GM21619 (cell line): ENCODE measurements around the gene CD99L2.

Experiments
- ATAC-seq: cut with Tn5 transposase; IDR thresholded peaks from one replicate; pipeline ENCODE4 v1.9.1; 2021; ENCODE audit not compliant: unreplicated experiment

CD99L2 gene

DNA sequence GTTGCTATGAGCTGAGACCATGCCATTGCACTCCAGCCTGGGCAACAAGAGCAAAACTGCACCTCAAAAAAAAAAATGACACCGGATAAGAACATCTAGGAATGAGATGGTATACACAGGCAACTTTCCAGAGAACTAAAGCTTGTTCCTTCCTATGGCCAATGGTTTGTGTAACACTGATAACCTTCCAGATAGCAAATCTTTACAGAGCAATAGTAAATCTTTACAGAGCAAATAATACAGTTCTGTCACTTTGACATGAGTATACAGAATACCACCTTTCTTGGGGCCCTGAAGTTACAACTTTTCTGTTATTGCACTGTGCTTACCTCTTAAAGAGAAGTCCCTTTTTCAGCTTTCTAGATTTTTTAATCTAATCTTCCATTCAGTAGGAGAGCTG is 91.6 kb downstream of the CD99L2 start:
- no peak for ATAC-seq

DNA sequence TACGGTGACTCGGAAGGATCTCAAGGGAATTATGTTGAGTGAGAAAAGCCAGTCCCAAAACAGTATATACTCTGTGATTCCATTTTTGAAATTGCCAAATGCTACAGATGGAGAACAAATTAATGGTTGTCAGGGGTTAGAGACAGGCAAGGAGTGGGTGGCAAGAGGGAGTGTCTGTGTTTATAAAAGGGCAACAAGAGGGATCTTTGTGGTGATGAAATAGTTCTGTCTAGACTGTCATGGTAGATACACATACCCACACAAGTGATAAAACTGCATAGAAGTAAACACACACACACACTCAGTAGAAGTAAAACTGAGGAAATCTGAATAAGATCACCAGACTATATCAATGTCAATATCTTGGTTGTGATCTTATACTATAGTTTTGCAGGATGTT is 92.7 kb downstream of the CD99L2 start:
- ATAC-seq, result no peak

DNA sequence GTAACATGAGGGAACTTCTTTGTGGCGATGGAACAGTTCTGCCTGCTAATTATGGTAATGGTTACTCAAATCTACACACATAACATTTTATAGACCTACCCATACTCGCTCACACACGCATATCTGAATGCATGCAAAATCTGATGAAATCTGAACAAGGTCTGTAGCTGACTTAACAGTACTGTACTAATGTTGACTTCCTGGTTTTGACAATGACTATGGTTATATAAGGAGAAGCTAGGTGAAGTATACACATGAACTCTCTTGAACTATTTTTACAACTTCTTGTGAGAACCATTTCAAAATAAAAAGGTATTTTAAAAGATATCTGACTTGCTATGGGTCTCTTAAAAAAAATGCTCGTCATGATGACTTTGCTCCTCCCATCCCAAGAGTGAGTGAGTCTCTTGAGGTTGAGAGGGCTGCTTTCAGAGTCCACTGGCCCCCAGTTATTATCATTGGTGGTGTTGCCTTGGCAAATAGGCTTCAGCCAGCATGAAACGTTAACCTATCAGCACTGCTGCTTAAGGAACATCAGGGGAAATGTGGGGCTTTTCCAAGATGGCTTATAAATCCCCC is 105.4 kb downstream of the CD99L2 start:
- no peak for ATAC-seq

- no peak for ATAC-seq
Measured at GRCh38 chrX:150790021-150790420, 108.4 kb downstream of the CD99L2 start.

- no peak for ATAC-seq
Measured at GRCh38 chrX:150781677-150782076, 116.8 kb downstream of the CD99L2 start.

DNA sequence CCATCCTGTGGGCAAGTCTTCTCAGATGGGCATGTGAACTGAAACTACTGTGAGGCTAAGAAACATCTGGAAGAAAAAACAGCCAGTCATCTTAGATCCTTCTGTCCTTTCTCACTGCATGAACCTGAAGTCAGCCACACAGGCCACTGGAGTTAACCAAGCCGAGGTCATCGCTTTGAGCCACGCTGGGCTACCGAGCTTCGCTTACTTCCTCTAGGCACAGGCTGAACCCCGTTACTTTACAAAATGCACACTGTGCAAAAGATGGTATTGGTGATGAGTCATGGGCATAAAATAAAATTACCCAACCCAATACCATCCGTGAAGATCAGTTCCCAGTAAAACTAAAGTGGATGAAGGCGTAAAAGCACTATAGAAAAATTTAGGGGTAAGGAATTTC is 119.1 kb downstream of the CD99L2 start:
- ATAC-seq, result no peak

- no peak for ATAC-seq
Measured at GRCh38 chrX:150777328-150777992, 121.0 kb downstream of the CD99L2 start.

DNA sequence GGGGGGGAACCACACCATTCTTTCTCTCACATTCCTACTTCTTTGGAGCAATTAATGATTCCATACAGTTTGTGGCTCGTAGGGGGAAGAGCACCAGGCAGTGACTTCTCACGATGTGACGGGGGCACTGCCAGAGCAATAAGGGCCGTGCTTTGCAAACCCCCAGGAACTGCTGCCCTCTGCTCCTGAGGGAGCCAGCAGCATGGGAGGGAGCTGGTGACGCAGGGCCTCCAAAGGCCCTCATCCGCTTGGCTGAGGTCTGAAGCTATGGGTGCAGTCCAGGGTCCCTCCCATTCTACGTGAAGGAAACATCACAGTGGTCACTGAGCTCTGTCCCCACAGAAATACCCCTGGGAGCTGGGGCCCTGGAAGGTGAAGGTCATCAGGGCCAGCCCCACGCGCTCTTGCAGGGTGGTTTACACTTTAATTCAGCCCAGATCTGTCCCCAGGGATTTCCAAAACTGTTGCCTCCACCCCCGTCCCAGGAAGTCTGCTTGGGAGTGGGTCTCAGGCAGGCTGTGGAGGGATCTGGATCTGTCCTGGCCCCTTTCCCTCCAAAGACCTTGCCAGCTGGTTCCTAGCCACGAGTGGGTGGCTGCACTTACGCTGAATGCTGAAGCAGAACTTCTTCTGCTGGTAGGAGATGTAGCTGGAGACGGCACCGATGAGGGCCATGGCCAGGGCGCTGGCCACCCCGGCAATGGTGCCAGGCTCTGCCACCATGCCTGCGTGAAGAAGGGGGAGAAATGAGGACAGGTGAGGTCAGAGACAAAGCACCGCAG is 122.7 kb downstream of the CD99L2 start:
- ATAC-seq, result no peak

GRCh38 chrX:150774798-150775568 is 123.5 kb downstream of the CD99L2 start:
- no peak for ATAC-seq

DNA sequence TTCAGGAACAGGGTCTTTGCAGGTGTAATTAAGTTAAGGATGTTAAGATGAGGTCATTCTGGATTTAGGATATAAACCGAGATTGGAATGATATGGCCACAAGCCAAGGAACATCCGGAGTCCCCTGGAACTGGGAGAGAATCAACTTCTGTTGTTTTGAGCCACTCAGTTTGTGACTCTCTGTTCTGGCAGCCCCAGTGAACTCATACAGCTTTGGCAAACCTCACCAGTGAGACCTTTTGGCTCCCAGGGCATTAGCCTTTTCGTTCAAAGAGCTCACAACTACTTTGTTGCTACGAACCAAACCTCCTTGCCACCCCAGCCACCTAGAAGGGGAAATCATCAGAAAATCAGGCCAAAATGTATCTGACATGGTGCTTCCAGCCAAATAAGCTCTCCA is 124.8 kb downstream of the CD99L2 start:
- no peak for ATAC-seq

DNA sequence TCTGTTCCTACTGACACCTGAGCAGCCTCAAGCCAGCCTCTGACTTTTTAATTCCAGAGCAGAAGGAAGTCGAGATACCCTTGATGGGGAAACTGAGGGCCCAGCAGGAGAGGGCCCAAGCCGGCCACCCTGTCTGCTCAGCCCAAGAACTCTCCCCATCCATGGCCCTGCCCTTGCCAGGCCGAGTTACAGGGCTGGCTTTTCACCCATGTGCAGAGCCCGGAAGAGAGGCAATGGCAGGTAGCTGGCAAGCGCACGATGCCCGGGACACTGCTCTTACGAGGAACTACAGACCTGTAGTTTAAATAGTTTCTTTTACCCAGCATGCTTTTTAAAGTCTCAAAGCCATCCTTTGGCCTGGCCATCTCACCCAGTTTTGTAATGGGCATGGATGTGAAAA is 125.4 kb downstream of the CD99L2 start:
- no peak for ATAC-seq

- peak; percentile 90 for ATAC-seq
Measured at GRCh38 chrX:150772150-150772970, 126.1 kb downstream of the CD99L2 start.

- no peak for ATAC-seq
Measured at GRCh38 chrX:150771116-150771515, 127.4 kb downstream of the CD99L2 start.

DNA sequence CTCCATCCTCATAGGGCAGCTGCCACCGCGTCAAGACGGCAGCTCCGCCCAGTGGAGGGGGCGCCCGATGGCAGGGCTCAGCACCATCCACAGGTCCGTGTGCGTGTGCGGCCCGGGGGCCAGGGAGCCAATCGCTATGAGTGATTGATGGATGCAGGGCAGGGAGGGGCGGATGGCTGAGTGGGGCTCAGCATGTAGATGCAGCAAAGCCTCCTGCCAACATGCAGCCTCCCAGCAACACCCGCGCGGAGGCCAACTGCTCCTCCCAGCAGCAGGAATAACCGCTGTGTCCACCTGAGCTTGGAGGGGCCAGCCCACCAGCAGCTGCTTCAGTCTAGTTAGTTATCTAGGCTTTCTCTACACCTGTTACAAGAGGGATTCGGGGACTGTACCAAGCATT is 127.8 kb downstream of the CD99L2 start:
- no peak for ATAC-seq

DNA sequence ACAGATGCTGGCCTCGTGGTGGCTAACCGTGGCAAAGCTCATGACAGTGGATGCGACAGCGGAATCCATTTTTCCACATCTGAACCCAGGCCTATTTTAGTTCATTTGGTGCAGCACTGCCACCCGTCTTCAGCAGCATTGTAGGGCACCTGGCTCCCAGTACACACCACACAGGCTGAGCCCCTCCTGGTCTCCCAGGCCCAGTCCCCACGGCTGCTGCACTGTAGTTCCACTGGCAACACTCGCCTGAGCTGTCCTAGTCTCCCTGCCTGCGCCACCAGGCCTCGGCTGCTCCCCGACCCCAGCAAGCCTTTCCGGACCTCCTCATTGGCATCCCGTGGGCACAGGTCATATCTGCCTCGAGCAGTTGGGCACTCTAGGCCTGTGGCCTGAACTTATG is 129.1 kb downstream of the CD99L2 start:
- no peak for ATAC-seq

GRCh38 chrX:150768580-150769190 is 129.8 kb downstream of the CD99L2 start:
- no peak for ATAC-seq

DNA sequence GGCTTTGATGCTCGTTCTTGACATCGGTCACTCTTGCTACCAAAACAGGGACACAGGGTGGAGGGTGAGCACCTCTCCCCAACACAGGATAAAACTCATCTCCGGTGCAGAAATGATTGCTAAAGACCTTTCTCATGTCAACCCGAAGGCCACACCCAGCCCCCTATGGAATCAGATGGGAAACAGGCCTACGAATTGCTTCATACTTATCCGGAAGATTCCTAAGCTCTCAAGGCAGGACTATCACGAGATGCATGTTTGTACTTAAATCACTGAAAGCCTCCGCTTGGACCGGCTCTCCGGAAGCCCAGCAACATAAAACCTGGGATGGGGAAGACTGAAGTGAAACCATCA is 130.4 kb downstream of the CD99L2 start:
- ATAC-seq, result no peak

DNA sequence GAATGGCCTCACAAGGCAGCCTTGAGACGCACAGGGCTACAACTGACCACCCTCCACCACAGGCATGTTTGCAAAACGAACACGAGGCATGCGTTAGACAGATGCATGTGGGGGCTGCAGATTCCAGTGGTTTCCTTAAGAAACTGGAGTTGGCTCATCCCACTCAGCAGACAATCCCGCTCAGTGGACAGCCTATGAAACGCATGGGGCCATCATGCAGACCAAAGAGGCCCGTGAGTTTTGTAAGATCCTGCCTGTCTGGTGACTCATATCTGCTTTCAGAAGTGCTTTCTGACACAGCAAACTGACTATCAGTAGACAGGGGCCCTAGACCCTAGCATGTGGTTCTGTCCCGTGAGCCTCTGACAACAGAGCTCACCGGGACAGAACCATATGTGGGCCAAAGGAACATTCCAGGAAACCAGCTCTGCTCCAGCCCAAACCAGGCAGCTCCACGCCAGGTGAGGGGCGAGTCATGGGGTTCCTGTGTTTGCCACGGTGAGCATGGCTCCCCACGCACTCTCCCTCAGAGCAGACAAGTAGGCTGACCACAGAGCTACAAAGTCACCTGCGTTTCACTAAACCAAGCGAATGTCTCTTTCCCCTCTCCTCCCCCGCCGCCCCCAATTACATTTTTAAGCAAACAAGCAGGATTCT is 130.9 kb downstream of the CD99L2 start:
- no peak for ATAC-seq

DNA sequence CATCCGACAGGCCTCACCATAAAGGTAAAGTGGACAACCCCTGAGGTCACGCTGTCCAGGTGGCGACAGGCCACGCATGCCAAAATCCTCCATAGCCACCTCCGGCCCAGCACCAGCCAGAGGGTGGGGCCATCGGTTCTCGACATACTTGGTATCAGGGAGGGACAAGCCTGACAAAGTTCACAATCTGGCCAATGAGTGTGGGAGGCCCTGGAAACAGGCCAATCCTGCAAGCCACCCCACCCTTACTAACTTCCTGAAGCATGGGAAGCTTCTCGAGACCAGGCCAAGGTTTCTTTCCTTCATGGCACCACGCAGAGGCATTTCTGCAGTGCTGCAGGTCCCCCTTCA is 131.4 kb downstream of the CD99L2 start:
- ATAC-seq, result no peak
